B cell (primary cell): ENCODE data around the gene RUFY3. TPM values are rescaled to one million over a fixed set of nuclear protein-coding genes. Genes with fewer than 3 reads are reported as not detected.

Source experiments
- ATAC-seq: fragments of 200-7000 bp; cut with Tn5 transposase; one replicate; pipeline ENCODE4 v1.10.0; 2021; ENCODE audit warnings: low read depth, mild to moderate bottlenecking, moderate number of reproducible peaks, moderate library complexity
- CTCF ChIA-PET: fragments of 350-600 bp; sonication (Branson Sonifier 250); formaldehyde crosslinking; loops from one replicate; lab custom pipeline; 2021; ENCODE audit warnings: antibody characterized with exemption, inconsistent platforms; lab: Charles Lee
- POLR2A ChIA-PET: fragments of 350-600 bp; sonication (Branson Sonifier 250); formaldehyde crosslinking; loops from one replicate; lab custom pipeline; 2021; ENCODE audit warnings: antibody characterized with exemption; lab: Charles Lee
- DNase-seq: peaks from one replicate; pipeline ENCODE4 v3.0.0; 2013
- H2AFZ ChIP-seq: 2 replicates; pipeline ENCODE4 v1.6.1; 2012; ENCODE audit warnings: mild to moderate bottlenecking, low read depth, low read length; ENCODE audit not compliant: insufficient read depth, poor library complexity, severe bottlenecking
- H3K27ac ChIP-seq, 2 donors: 1 replicate in 1 of 2; 2 replicates in 1 of 2; pipeline ENCODE4 v1.5.1; 2012 to 2013; ENCODE audit warnings: low read length in 2 of 2, mild to moderate bottlenecking in 2 of 2, moderate library complexity in 1 of 2
- H3K27me3 ChIP-seq, 4 experiments: fragments of 200-600 bp in 1 of 4; sonication (generic) in 1 of 4; replicated peaks in 1 of 4; 1 replicate in 2 of 4; 2 replicates in 2 of 4; pipeline versions ENCODE4 v1.6.1 to v1.7.0; 2013 to 2016; ENCODE audit warnings: low read length in 3 of 4, mild to moderate bottlenecking in 2 of 4, mixed read lengths in 1 of 4, moderate library complexity in 1 of 4; ENCODE audit not compliant: insufficient read depth in 4 of 4, control insufficient read depth in 3 of 4; ENCODE audit errors: control extremely low read depth in 1 of 4
- H3K36me3 ChIP-seq, 2 experiments: replicated peaks in 1 of 2; 1 replicate in 1 of 2; 2 replicates in 1 of 2; pipeline versions ENCODE4 v1.6.1 to v1.7.1; 2013; ENCODE audit warnings: low read length in 1 of 2; ENCODE audit not compliant: insufficient read depth in 2 of 2, control insufficient read depth in 1 of 2; ENCODE audit errors: control extremely low read depth in 1 of 2, extremely low read depth in 1 of 2
- H3K4me1 ChIP-seq, 2 donors: fragments of 200-600 bp in 1 of 2; sonication (generic) in 1 of 2; 1 replicate in 1 of 2; 2 replicates in 1 of 2; pipeline versions ENCODE4 v1.5.1 to v1.6.1; 2013 to 2017; ENCODE audit warnings: low read length in 2 of 2; ENCODE audit not compliant: control insufficient read depth in 2 of 2, insufficient read depth in 2 of 2
- H3K4me2 ChIP-seq: replicated peaks from 2 replicates; pipeline ENCODE3; 2012; ENCODE audit warnings: mild to moderate bottlenecking, low read depth, low read length; ENCODE audit not compliant: poor library complexity, severe bottlenecking
- H3K4me3 ChIP-seq, 5 experiments: fragments of 200-600 bp in 1 of 5; sonication (generic) in 1 of 5; 1 replicate in 3 of 5; 2 replicates in 2 of 5; pipeline versions ENCODE4 v1.5.1 to v1.7.0; 2011 to 2016; ENCODE audit warnings: low read length in 4 of 5, mild to moderate bottlenecking in 4 of 5, low read depth in 2 of 5, control low read depth in 1 of 5, moderate library complexity in 1 of 5; ENCODE audit not compliant: insufficient read depth in 1 of 5; ENCODE audit errors: control extremely low read depth in 1 of 5, extremely low read depth in 1 of 5
- H3K79me2 ChIP-seq: fragments of 200-600 bp; sonication (generic); one replicate; pipeline ENCODE4 v1.6.0; 2016; ENCODE audit warnings: low read length; ENCODE audit not compliant: control insufficient read depth, insufficient read depth
- H3K9ac ChIP-seq: fragments of 200-600 bp; sonication (generic); 2 replicates; pipeline ENCODE4 v1.6.1; 2017; ENCODE audit warnings: mild to moderate bottlenecking, low read length, moderate library complexity
- H3K9me3 ChIP-seq, 3 donors: one replicate each; pipeline versions ENCODE4 v1.6.1 to v1.7.1; 2013; ENCODE audit warnings: low read length in 2 of 3; ENCODE audit not compliant: control insufficient read depth in 2 of 3, insufficient read depth in 1 of 3; ENCODE audit errors: control extremely low read depth in 1 of 3
- H4K20me1 ChIP-seq: 2 replicates; pipeline ENCODE4 v1.6.0; 2012; ENCODE audit warnings: mild to moderate bottlenecking, low read length; ENCODE audit not compliant: insufficient read depth, control insufficient read depth, poor library complexity, severe bottlenecking
- H3K27ac Mint-ChIP-seq: one replicate; pipeline ENCODE4 v1.8.0; 2021; ENCODE audit warnings: mixed read lengths
- H3K27me3 Mint-ChIP-seq: one replicate; pipeline ENCODE4 v1.8.0; 2021; ENCODE audit warnings: mixed read lengths
- H3K4me1 Mint-ChIP-seq: one replicate; pipeline ENCODE4 v1.8.0; 2021; ENCODE audit warnings: mixed read lengths
- H3K4me3 Mint-ChIP-seq: one replicate; pipeline ENCODE4 v1.8.0; 2021; ENCODE audit warnings: mixed read lengths
- H3K9me3 Mint-ChIP-seq: one replicate; pipeline ENCODE4 v1.8.0; 2022; ENCODE audit warnings: mixed read lengths; ENCODE audit not compliant: insufficient read depth
- EZH2 ChIP-seq: IDR thresholded peaks from 2 replicates; pipeline ENCODE4 v1.6.1; 2012; ENCODE audit warnings: borderline replicate concordance, low read depth, mild to moderate bottlenecking, moderate library complexity, low read length; ENCODE audit not compliant: insufficient read depth, poor library complexity, severe bottlenecking
- WGBS: methylation state at CpG from one replicate; pipeline ENCODE4 v1.1.5; 2013; ENCODE audit warnings: missing lambda C conversion rate; ENCODE audit not compliant: insufficient coverage; 5-methylcytosine and 5-hydroxymethylcytosine counted together
- intact Hi-C: fragments of 100-400 bp; cut with micrococcal nuclease; formaldehyde crosslinking; loops from one replicate; pipeline ENCODE4 v1.10.0; 2022
- polyA plus RNA-seq: library from polyadenylated mRNA; depleted of rRNA; stranded (reverse); fragments of >200 nt; gene quantifications from 2 replicates; pipeline ENCODE4 v1.2.3, GENCODE V29; 2012
- total RNA-seq, 2 donors: library from RNA; stranded (reverse); fragments of 120-200 nt in 1 of 2; gene quantifications; 1 replicate in 1 of 2; 2 replicates in 1 of 2; pipeline versions ENCODE4 v1.2.3 to v1.2.4, GENCODE V29; 2013 to 2022
- TF ChIP-seq, protein P1 (sequence below): fragments of 200-600 bp; IDR thresholded peaks from one replicate; pipeline ENCODE4 v1.8.0; 2022; ENCODE audit warnings: antibody characterized with exemption, mild to moderate bottlenecking

The RUFY3 gene
- total and polyA plus RNA-seq, 2 donors (not counting 1 experiment from before 2014, with no cell fraction given) = 26.1 to 74.1 TPM

DNA sequence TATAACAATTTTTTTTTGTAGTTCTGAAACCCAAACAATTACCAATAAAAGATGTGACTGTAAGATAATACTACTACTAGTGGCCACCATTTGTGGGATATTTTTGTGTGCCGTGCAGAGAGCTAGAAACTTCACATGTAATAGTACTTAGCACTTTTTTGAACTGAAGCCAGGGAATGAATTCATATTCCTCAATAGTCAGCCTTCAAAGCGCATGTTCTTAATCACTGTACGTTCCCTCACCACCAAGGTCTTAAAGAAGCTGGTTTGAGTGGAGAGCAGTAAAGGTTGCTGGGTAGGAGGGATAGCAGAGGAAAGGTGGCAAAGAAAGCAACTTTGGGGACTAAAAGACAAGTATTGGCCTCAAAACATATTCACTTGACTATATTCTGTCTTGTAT, 9.6 kb upstream of the RUFY3 start:
- H3K4me1 Mint-ChIP-seq = peaks cover 49% of the 10 kb centered on the region
- H3K4me3 Mint-ChIP-seq = no peak overlapping the region

More for the DNA sequence above, 9.6 kb upstream of the RUFY3 start:
- ATAC-seq (no peak), DNase-seq (no peak)
- no CpG with 5 or more reads among the region's 3 CpGs for WGBS
- Mint-ChIP-seq H3K9me3 (no peaks in the 10 kb centered on the region), H3K27ac (peak overlapping the region; percentile 72), H3K27me3 (no peaks in the 10 kb centered on the region)
- no peak overlapping the region for H2AFZ ChIP-seq
- no peaks in the 10 kb centered on the region for H3K9me3 ChIP-seq
- H3K36me3 ChIP-seq = no peaks in the 10 kb centered on the region
- intact Hi-C loops = no loop called here
- H3K4me2 ChIP-seq = no peak overlapping the region
- ChIA-PET CTCF (interaction anchor here (0.6 to 1.6 kb wide), 2 partner anchors 23 to 34 kb away, joined by 3 to 5 read pairs; no protein-coding TSS in a partner anchor), POLR2A (no interaction called here)
- peaks cover 85% of the 10 kb centered on the region for H3K79me2 ChIP-seq
- no peaks in the 10 kb centered on the region for H3K27me3 ChIP-seq
- peaks cover 45 to 50% of the 10 kb centered on the region in 2 donors for H3K4me1 ChIP-seq
- no peaks in the 10 kb centered on the region for H4K20me1 ChIP-seq
- peak overlapping the region in 1 of 2 donors; percentile 85 for H3K27ac ChIP-seq
- H3K4me3 ChIP-seq = no peak overlapping the region
- H3K9ac ChIP-seq = no peak overlapping the region
- TF ChIP-seq, protein P1, sequence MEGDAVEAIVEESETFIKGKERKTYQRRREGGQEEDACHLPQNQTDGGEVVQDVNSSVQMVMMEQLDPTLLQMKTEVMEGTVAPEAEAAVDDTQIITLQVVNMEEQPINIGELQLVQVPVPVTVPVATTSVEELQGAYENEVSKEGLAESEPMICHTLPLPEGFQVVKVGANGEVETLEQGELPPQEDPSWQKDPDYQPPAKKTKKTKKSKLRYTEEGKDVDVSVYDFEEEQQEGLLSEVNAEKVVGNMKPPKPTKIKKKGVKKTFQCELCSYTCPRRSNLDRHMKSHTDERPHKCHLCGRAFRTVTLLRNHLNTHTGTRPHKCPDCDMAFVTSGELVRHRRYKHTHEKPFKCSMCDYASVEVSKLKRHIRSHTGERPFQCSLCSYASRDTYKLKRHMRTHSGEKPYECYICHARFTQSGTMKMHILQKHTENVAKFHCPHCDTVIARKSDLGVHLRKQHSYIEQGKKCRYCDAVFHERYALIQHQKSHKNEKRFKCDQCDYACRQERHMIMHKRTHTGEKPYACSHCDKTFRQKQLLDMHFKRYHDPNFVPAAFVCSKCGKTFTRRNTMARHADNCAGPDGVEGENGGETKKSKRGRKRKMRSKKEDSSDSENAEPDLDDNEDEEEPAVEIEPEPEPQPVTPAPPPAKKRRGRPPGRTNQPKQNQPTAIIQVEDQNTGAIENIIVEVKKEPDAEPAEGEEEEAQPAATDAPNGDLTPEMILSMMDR = no peak
- no peak for TF ChIP-seq EZH2
